NCI-H146 (cell line): ENCODE results near the gene CHERP.
"Not testable (repeated sequence)": the region's sequence is repeated elsewhere in the genome, so short reads cannot be mapped to it uniquely, and the experiment has no call there.

ENCODE experiments used
- DNase-seq: peaks from one replicate; lab custom pipeline; 2025; lab: John Stamatoyannopoulos, UW

Gene CHERP

DNA sequence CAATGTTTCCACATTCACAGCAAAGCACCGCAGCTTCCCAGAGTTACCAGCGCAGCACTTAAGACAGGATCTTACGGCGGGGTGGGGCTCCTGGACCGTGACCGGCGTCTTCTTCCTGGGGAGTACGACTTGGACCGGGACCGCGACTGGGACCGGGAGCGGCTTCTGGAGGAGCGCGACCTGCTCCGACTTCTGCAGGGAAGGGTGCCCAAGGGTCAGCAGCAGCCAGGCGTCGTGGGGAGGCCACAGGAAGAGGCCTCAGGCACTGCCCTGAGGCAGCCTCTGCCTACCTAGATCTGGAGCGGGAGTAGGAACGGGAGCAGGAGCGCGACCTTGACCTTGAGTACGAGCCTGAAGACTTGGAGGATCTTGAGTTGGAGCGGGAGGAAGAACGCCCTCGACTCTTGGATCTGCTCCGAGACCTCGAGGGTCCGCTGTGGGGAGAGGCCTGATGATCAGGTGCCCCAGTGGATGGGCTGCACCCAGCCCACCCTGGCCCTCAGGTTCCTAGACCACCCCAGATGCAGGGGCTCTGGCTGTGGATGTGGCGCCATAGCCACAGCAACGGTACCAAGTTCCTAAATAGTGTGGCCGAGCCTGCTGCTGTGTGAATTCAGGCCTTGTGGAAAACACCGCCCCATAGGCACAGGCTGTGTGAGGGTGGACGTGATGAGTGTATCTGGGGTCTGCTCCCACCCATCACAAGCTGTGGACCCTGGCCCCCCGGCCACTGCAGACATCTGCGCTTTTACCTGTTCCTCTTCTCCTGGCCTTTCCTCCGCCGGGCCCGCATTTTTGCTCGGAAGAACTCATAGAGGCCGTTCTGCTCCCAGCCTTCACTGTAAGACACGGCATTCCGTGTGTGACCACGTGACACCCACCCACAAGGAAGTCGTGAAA lies 21.9 kb downstream of the CHERP start:
- no peak for DNase-seq

DNA sequence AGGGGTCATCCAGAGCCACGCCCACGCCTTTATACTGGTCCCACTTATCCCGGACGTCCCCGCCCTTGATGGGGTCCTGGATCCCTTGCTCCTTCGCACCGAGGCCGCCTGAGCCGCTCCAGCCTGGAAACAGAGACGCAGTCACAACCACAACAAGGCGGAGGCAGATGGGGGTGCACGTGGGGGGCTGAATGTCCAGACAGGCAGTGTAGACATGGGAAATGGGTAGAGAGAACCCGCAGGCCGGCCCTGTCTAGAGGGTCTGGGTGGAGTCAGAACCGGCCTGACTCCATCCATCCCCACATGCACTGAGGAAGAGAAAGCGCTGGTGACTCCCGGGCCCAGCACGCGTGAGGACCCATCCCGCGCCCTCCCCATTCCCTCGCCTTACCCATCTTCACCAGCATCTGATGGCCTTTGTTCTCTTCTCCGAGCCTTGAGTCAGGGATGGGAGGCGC lies 23.0 kb downstream of the CHERP start:
- no peak for DNase-seq

DNA sequence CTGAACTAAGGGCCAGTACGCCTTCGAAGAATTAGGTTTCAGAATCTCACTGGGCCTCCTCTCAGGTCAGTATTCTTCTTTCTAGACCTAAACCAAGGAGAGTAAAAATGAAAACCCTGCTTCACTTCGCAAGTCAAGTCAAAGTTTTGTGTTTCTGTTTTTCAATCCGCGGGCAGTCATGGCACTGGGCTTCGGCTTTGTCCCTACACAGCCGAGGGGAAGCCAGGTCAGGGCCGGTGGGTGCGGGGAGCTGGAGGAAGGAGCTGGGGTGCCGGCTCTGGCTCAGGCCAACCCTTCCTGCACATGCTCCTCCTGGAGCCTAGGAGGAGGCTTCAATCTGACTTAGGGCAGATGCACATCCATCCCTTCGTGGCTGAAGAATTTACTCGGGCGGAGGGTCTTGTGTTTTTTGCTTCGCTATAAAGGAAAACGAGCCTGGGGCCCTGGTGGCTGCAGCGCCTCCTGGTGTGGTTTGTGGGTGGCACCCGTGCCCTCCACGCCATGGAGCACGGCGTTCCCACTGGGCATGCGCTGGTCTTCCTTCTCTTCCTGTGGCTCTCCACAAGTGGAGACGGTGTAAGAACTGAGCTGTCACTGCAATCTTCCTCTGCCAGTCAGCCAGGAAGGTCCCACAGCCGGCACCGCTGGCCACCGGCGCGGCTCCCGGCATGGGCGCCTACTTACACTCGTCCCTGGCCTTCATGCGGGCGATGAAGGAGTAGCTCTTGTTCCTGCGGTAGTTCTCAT lies 23.6 kb downstream of the CHERP start:
- DNase-seq: no peak

DNA sequence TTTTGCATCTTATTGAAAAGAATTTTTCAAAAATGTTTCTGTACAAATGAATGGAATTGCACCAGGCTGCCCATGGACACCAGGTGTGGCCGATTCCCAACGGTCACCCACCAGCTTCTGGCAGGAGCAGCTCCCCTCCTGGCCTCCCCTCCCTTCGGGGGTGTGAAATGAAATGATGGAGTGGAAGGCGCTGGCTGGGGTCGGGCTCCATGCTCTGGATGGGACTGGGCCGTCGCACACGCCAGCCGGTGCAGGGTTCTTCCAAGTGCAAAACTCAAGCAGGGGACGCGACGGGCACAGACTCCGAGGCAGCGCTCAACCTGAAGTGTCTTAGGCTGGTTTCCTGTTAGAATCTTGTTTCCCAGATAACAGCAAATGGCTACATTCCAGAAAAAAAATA lies 24.2 kb downstream of the CHERP start:
- DNase-seq: no peak

DNA sequence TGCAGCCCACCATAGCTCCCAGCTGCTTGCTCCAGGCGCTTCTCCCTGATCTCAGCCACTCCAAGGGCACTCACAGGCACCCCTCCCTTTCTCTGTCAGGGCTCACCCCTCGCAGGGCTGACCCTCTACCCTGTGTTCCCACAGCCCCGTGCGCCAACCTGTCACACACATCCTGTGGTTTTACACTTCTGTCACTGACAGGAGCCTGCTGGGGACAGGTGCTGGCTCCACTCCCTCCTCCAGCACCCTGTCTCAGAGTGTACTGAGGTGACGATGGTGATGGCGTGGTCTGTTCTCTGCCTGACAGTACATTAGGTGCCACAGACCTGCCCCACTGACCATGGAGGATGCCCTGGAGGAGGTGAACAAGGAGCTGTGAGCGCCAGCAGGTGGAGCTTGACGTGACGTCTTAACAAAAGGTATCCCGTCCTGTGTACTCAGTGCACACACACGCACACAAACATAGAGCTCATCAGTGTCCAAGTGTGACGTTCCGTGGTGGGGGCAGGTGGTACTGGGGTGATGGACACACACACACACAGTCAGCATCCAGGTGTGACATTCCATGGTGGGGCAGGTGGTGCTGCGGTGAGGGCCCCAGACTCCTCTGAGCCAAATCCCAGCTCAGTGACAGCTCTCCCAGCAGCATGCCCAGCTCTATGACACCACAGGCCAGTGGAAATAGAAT lies 25.2 kb downstream of the CHERP start:
- DNase-seq: no peak

DNA sequence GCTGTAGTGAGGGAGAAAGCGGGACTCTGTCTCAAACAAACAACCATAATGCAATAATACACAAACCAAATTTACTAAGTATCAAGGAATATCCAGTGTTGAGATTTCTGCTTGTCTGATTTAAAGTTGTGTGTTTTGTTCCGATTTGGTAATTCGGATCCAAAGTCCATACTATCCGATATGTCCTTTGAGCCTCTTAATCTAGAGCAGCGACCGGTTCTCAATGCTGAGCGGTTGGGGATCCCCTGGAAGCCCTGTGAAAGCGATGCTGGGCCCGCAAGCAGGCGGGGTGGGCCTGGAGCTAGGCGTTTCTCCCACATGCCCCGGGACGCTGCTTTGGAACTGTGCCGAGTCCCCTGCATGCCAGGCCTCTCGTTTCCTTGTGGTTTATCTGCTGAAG lies 25.9 kb downstream of the CHERP start:
- no peak for DNase-seq

DNA sequence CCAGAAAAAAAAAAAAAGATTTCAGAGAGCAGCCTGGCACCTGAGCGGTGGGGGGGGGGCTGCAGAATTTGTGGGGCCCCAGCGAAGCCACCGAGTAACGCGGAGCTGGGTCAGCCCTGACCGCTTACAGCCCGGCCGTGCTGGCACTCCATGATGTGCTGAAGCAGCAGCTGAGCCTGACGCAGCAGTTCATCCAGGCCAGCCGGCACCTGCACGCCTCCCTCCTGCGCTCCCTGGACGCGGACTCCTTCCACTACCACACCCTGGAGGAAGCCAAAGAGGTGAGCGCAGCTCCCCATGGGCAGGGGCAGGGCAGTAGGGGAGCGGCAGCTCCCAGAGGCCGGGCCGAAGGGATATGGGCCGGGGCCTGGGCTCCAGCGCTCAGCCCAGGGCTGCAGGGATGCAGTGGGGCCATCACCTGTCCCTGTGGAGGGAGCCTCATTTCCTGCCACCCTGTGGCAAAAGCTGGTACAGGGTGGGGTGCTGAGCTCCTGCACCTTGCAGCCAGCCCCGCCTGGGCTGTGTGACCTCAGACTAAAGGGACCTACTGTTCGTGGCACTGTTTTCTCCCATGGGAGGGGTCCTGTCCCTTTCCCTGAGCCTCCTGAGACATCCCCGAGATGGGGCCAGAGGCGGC lies 27.7 kb downstream of the CHERP start:
- DNase-seq: no peak

DNA sequence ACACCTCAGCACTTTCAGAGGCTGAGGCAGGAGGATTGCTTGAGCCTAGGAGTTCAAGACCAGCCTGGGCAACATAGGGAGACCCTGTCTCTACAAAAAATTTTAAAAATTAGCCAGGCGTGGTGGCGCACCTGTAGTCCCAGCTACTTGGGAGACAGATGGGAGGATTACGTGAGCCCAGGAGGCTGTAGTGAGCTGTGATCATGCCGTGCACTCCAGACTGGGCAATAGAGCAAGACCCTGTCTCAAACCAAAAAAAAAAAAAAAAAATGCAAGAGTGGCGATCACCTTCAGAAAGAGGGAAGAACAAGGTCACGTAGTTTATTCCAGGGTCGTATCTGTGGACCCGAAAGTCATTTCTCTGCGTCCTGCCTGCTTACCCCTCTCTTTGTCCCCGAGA lies 29.6 kb downstream of the CHERP start:
- not testable (repeated sequence) for DNase-seq

DNA sequence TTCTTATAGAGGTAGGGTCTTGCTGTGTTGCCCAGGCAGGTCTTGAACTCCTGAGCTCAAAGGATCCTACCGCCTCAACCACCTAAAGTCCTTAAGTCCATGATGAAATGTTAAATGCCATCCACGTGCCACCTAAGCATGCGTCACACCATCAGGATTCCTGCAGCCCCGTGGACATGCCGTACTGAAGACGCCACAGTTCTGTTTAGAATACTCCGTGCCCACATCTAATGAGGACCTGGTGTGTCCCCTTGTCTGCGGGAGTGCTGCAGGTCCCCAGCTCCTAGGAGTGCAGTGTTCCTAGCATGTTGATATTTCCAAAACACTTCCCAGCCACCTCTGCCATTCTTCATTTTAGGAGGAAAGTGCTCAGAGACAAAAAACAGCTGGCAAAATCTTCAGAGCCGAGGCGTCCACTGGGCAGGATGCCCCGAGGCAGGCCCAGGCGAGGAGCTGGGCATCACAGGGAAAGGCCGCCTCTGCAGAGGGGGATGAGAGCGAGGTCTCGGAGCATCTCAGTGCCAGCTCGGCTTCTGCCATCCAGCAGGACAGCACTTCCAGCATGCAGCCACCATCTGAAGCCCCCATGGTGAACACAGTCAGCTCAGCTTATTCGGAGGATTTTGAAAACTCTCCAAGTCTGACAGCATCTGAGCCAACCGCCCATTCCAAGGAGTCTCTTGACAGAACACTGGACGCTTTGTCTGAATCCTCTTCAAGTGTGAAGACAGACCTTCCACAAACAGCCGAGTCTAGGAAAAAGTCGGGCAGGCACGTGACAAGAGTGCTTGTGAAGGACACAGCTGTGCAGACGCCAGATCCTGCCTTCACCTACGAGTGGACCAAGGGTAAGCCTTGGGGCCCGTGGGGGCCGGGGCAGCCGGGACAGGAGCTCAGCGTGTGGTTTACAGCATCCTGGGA lies 32.8 kb downstream of the CHERP start:
- no peak for DNase-seq

DNA sequence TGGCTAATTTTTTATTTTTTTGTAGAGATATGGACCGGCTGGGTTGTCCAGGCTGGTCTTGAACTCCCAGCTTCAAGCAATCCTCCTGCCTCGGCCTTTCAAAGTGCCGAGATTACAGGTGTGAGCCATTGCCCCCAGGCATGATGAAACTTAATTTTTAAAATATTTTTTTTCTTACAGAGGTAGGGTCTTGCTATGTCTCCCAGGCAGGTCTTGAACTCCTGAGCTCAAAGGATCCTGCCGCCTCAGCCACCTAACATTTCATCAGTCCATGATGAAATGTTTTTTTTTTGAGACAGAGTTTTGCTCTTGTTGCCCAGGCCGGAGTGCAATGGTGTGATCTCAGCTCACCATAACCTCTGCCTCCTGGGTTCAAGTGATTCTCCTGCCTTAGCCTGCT lies 33.7 kb downstream of the CHERP start:
- DNase-seq: no peak

DNA sequence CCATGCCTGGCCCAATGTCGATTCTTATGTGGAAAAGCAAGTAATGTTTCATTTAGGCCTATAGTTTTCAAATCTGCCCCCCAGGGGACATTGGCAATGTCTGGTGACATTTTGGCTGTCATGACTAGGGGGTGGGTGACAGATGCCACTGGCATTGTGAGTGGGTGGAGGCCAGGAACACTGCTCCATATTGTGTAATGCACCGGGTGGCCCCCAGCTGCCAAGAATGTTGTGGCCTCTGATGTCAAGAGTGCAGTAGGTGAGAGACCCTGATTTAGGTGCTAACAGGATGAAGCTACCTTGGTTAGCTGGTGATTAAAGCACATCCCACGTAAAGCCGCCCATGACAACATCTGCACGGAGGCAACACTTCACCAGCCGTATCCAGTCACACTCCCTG lies 35.3 kb downstream of the CHERP start:
- no peak for DNase-seq

DNA sequence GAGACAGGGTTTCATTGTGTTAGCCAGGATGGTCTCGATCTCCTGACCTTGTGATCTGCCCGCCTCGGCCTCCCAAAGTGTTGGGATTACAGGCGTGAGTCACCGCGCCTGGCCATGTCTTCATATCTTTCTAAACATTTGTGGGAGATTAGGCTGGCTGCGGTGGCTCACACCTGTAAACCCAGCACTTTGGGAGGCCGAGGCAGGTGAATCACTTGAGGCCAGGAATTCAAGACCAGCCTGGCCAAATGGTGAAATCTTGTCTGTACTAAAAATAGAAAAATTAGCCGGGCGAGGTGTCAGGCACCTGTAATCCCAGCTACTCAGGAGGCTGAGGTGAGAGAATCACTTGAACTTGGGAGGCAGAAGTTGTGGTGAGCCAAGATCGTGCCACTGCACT lies 36.1 kb downstream of the CHERP start:
- DNase-seq: not testable (repeated sequence)

DNA sequence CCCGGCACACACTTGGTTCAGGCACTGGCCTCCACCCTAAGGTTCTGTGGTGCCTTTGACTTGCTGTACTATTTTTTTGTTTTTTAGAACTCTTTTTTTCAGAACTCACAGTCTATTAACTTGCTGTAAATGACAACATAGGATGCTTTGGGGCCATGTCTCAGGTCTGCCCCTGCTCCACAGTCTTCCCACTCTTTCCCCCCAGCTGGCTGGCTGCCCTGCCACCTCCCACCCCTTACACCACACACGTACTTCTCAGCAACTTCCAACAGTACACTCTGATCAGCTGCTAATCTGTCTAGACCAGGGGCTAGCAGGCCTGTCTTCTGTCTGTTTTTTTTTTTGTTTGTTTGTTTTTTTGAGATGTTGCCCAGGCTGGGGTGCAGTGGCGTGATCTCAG lies 38.0 kb downstream of the CHERP start:
- no peak for DNase-seq

DNA sequence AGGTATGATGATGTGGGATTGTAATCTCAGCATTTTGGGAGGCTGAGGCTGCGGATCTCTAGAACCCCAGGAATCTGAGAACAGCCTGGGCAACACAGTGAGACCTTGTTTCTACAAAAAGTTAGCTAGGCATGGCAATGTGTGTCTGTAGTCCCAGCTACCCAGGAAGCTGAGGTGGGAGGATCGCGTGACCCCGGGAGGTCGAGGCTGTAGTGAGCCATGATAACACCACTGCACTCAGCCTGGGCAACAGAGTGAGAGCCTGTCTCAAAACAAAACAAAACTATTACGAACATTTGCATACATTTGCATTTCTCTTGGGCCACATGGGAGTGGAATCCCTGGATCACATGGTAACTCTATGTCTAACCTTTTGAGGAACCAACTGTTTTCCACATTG lies 44.4 kb downstream of the CHERP start:
- DNase-seq: no peak

DNA sequence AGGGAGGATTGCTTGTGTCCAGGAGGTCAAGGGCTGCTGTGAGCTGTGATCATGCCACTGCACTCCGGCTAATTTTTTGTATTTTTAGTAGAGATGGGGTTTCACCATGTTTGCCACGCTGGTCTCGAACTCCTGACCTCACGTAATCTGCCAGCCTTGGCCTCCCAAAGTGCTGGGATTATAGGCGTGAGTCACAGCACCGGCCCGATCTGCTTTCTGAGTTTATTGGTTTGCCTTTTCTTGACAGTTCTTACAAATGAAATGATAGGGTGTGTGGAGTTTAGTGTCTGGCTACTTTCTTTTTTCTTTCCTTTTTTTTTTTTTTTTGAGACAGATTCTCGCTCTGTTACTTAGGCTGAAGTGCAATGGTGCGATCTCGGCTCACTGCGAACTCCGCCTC lies 45.2 kb downstream of the CHERP start:
- DNase-seq: no peak

DNA sequence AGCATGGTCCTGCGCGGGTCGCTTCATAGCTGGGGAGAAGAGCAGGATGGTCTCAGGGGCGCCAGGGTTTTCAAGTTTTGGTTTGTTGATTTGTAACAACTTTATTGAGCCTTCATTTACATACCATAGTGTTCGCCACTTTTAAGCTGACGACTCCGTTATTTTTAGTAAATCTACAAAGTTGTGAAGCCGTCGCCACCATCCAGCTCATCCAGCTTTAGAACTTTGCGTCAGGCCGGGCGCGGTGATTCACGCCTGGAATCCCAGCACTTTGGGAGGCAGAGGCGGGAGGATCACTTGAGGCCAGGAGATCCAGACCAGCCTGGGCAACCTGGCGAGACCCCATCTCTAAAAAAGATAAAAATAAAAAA lies 45.6 kb downstream of the CHERP start:
- no peak for DNase-seq

DNA sequence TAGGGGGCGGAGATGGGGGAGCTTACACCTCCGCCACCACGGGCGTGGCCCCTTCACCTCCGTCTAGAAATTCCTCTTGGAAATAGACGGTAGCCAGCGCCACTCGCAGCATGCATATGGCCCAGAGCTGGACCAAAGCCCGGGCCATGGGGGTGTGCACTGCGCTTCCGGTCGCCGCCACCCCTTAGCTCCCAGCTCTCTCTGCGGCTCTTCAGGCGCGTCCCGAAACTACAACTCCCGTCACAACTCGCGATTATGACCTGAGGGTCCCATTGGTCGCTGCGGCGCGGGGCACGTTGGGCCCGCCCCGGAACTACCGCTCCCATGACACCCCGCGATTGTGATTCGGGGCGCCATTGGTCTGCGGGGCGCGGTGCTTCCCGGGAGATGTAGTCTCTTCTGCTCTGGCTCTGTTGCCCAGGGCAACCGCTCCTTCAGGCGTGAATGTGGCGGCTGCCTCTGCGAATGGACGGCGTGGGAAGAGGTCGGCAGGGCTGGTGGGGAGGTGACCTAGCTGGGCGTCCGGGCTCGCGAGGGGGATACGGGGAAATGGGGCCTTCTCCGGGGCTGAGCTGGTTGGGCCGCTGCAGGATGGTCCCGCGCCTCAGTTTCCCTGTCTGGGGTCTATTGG lies 46.1 kb downstream of the CHERP start, which contains the start of the genes C19orf44 and CALR3:
Gene C19orf44, plus strand, starts transcription at position 413 of the 631 bp plus-strand sequence. CDS start 4,399 bp downstream, outside the sequence.
Gene CALR3, minus strand, starts transcription at position 186 of the 631 bp plus-strand sequence. Its CDS starts 38 bp downstream, at position 148.
- peak; percentile 96 for DNase-seq

DNA sequence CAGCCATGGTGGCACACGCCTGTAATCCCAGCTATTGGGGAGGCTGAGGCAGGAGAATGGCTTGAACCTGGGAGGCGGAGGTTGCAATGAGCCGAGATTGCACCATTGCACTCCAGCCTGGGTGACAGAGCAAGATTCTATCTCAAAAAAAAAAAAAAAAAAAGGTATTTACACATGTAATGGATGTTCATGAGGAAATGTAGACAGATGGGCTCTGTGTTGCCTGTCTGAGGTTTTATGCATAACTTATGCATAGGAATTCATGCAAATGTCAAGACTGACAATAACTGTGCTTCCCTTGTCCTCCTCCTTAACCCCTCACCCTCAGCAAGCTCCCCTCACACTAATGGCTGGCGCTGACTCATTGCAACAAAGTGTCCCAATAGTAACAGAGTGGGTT lies 55.8 kb downstream of the CHERP start:
- DNase-seq: not testable (repeated sequence)

DNA sequence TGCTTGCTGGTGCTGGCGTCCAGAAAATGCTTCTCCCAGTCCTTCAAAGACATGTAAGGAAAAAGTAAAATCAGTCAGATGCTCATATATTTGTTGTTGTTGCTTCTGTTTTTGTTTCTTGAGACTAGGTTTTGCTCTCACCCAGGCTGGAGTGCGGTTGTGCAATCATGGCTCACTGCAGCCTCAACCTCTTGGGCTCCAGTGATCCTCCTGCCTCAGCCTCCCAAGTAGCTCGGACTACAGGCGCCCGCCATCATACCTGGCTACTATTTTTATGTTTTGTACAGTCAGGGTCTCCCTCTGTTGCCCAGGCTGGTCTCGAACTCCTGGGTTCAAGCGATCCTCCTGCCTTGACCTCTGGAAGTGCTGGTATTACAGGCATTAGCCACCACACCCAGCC lies 59.5 kb downstream of the CHERP start:
- no peak for DNase-seq

DNA sequence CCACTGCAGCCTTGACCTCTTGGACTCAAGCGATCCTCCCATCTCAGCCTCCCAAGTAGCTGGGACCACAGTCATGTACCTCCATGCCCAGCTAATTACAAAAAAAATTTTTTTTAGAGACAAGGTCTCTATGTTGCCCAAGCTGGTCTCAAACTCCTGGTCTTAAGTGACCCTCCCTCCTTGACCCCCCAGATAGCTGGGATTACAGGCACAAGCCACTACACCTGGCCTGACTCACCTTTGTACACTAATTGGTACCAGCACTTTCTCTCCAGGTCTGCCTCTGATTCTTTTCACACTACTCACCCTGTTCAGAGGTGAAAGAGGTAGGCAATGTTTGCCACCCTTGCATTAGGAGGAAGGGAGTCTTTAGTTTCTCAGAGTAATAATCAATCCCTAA lies 64.9 kb downstream of the CHERP start:
- DNase-seq: no peak
